GM12878 (cell line): ENCODE data around the gene ZNF302. TPM values are rescaled to one million over a fixed set of nuclear protein-coding genes. Genes with fewer than 3 reads are reported as not detected.

ENCODE experiments used
- BCLAF1 ChIP-seq: fragments of 450-650 bp; IDR thresholded peaks from 2 replicates; pipeline ENCODE4 v1.6.1; 2017; ENCODE audit warnings: antibody characterized with exemption, mild to moderate bottlenecking, moderate library complexity
- CEBPZ ChIP-seq: fragments of 150-350 bp; IDR thresholded peaks from 2 replicates; pipeline ENCODE4 v1.6.1; 2016; ENCODE audit warnings: low read depth, low read length
- CHD2 ChIP-seq: IDR thresholded peaks from 2 replicates; pipeline ENCODE4 v1.6.1; 2011; ENCODE audit warnings: low read depth, low read length, improper control_type of control experiment, borderline replicate concordance
- EGR1 ChIP-seq, 2 experiments: IDR thresholded peaks; 1 replicate in 1 of 2; 2 replicates in 1 of 2; pipeline ENCODE4 v1.6.1; 2011 to 2012; ENCODE audit warnings: low read depth in 2 of 2, low read length in 2 of 2, borderline replicate concordance in 1 of 2, mild to moderate bottlenecking in 1 of 2, moderate library complexity in 1 of 2
- ETV6 ChIP-seq, 2 experiments: fragments of 450-650 bp in 1 of 2; IDR thresholded peaks in 1 of 2; conservative IDR thresholded peaks in 1 of 2; 2 replicates each; pipeline ENCODE4 v1.6.1; 2014; ENCODE audit warnings: antibody characterized with exemption in 1 of 2, borderline replicate concordance in 1 of 2, low read depth in 1 of 2, mild to moderate bottlenecking in 1 of 2, moderate library complexity in 1 of 2
- FOXM1 ChIP-seq: IDR thresholded peaks from 2 replicates; pipeline ENCODE4 v1.6.1; 2012; ENCODE audit warnings: low read depth, mild to moderate bottlenecking, inconsistent platforms, low read length, moderate library complexity
- GABPA ChIP-seq: IDR thresholded peaks from 2 replicates; pipeline ENCODE4 v1.6.1; 2014; ENCODE audit warnings: antibody characterized with exemption, low read depth, mild to moderate bottlenecking, inconsistent platforms
- HDAC6 ChIP-seq: fragments of 200-600 bp; sonication (generic); IDR thresholded peaks from one replicate; pipeline ENCODE4 v1.8.0; 2017; ENCODE audit warnings: antibody characterized with exemption; ENCODE audit not compliant: unreplicated experiment
- POLR2A ChIP-seq: IDR thresholded peaks from 2 replicates; pipeline ENCODE4 v1.6.1; 2011; ENCODE audit warnings: low read depth, mild to moderate bottlenecking, low read length
- RB1 ChIP-seq: fragments of 450-650 bp; formaldehyde crosslinking; IDR thresholded peaks from 2 replicates; pipeline ENCODE4 v1.6.1; 2017; ENCODE audit warnings: mild to moderate bottlenecking, borderline replicate concordance
- RELB ChIP-seq: fragments of 450-650 bp; IDR thresholded peaks from 2 replicates; pipeline ENCODE4 v1.6.1; 2017; ENCODE audit warnings: low read depth, mild to moderate bottlenecking, moderate library complexity
- RUNX3 ChIP-seq: IDR thresholded peaks from 2 replicates; pipeline ENCODE4 v1.6.1; 2012; ENCODE audit warnings: low read length, inconsistent platforms
- SIN3A ChIP-seq: IDR thresholded peaks from 2 replicates; pipeline ENCODE4 v1.6.1; 2012; ENCODE audit warnings: low read depth, low read length, improper control_type of control experiment
- SUZ12 ChIP-seq: fragments of 200-600 bp; sonication (generic); IDR thresholded peaks from one replicate; pipeline ENCODE4 v1.6.1; 2018; ENCODE audit warnings: antibody characterized with exemption, mild to moderate bottlenecking; ENCODE audit not compliant: unreplicated experiment
- TBL1XR1 ChIP-seq: IDR thresholded peaks from 2 replicates; pipeline ENCODE4 v1.6.1; 2012; ENCODE audit warnings: low read depth, low read length, improper control_type of control experiment
- TCF3 ChIP-seq: IDR thresholded peaks from 2 replicates; pipeline ENCODE4 v1.6.1; 2012; ENCODE audit warnings: low read depth, mild to moderate bottlenecking, low read length, borderline replicate concordance; ENCODE audit not compliant: insufficient read depth
- ZNF274 ChIP-seq: IDR thresholded peaks from one replicate; pipeline ENCODE4 v1.8.0; 2011; ENCODE audit not compliant: insufficient read length, insufficient read depth
- polyA plus RNA-seq, 11 experiments: library from polyadenylated mRNA; depleted of rRNA in 4 of 11; unstranded in 6 of 11; stranded (reverse) in 5 of 11; fragments of >200 nt; fragmentation: Nextera tagmentation in 4 of 11; fragmentation: Illumina TruSeq in 1 of 11; extraction: Ambion mirVana in 4 of 11; extraction: Trizol in 1 of 11; gene quantifications; 1 replicate in 1 of 11; 2 replicates in 10 of 11; pipeline versions ENCODE4 v1.2.1 to v1.2.3, GENCODE V29; 2011 to 2016; ENCODE audit warnings: inconsistent platforms in 2 of 11, missing spikeins in 2 of 11, low read depth in 1 of 11
- total RNA-seq, 4 experiments: library from RNA; depleted of rRNA in 3 of 4; stranded (reverse); fragments of >200 nt in 3 of 4; fragmentation: Illumina TruSeq in 1 of 4; extraction: Trizol in 1 of 4; gene quantifications; 2 replicates each; pipeline versions ENCODE4 v1.2.1 to v1.2.3, GENCODE V29; 2013 to 2021
- TF ChIP-seq, protein P1 (sequence below): fragments of 450-650 bp; formaldehyde crosslinking; IDR thresholded peaks from 2 replicates; pipeline ENCODE4 v1.4.0; 2022; ENCODE audit warnings: mild to moderate bottlenecking, moderate library complexity

Gene ZNF302
- total and polyA plus RNA-seq, 10 of the 15 experiments (the other 5 are each of a cell fraction or from before 2014, with no cell fraction given) = 8.4 to 35.4 (median 19.7) TPM

DNA sequence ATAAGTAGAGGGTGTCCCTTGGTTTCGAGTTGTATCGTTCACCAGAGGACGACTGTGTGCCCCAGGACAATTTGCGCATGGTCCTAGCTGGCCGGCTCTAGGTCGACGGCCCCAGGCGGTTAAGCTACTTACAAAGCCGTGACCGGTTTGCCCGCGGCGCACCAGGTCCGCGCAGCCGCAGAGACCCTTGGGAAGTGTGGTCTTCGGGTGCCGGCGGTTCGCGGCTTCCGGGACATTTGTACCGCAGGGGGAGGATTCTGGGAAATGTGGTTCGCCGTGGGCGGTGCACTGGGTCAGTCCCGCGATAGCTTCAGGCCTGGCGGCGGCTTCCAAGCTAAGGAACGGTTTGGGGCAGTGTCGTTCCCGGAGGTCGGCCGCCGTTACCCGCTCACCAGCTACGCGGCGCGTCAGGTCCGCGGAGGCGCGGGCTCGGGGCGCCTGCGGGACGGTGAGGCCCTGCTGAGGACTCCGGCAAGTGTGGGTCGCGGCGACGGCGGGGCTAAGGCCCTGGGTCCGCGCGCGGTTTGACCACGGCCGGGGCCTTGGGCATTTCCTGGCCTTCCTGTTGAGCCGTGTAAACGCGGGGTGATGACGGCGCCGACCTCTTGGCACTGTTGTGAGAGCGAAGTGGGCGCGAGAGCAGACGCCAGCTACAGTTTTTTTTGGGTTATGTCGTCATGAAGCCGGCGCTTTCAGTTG is at the start of gene ZNF302 (continued):
- TF ChIP-seq ETV6 (conservative IDR thresholded peaks at IDR 0.05 in 1 of 2, IDR thresholded peaks at IDR 0.05 in 1 of 2; ENCODE audit: borderline replicate concordance in 1 of 2, low read depth in 1 of 2) (0 out of 4 replicates have a peak, but pooled peaks of 1 of the 2 experiments have one; percentile 0), RUNX3 (peak; percentile 93), TBL1XR1 (no peak), RB1 (peak; percentile 59; the same call in 1 of the 2 replicates), HDAC6 (peak; percentile 44), SIN3A (no peak), SUZ12 (no peak), CHD2 (peak; percentile 96), TCF3 (0 out of 2 replicates have a peak, but pooled peaks have one; percentile 40), RELB (peak; percentile 47; the same call in 1 of the 2 replicates), FOXM1 (no peak), CEBPZ (no peak), ZNF274 (no peak), BCLAF1 (no peak), EGR1 (IDR thresholded peaks at IDR 0.05; ENCODE audit: borderline replicate concordance in 1 of 2, low read depth in 2 of 2, low read length in 2 of 2) (peak in 1 of 2 experiments; percentile 85; a peak in 2 of 3 replicates), GABPA (peak; percentile 28; the same call in 1 of the 2 replicates), POLR2A (peak; percentile 93)
- TF ChIP-seq, protein P1, sequence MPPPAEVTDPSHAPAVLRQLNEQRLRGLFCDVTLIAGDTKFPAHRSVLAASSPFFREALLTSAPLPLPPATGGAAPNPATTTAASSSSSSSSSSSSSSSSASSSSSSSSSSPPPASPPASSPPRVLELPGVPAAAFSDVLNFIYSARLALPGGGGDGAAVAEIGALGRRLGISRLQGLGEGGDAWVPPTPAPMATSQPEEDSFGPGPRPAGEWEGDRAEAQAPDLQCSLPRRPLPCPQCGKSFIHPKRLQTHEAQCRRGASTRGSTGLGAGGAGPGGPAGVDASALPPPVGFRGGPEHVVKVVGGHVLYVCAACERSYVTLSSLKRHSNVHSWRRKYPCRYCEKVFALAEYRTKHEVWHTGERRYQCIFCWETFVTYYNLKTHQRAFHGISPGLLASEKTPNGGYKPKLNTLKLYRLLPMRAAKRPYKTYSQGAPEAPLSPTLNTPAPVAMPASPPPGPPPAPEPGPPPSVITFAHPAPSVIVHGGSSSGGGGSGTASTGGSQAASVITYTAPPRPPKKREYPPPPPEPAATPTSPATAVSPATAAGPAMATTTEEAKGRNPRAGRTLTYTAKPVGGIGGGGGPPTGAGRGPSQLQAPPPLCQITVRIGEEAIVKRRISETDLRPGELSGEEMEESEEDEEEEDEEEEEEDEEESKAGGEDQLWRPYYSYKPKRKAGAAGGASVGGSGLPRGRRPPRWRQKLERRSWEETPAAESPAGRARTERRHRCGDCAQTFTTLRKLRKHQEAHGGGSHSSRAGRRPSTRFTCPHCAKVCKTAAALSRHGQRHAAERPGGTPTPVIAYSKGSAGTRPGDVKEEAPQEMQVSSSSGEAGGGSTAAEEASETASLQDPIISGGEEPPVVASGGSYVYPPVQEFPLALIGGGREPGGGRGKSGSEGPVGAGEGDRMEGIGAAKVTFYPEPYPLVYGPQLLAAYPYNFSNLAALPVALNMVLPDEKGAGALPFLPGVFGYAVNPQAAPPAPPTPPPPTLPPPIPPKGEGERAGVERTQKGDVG = no peak; the same call in 1 of the 2 replicates
